ENCODE measurements around the gene CLDN1.
A peak's percentile ranks its signal among the peaks of the same experiment; 100 is the strongest.

The CLDN1 gene

GRCh38 chr3:190321789-190322603 lies at the start of gene CLDN1:
TSS of gene CLDN1 (minus strand) at chr3:190322446. CDS start at chr3:190322206, 240 bp downstream.
- DNase-seq (ENCODE audit: low read depth) = peak; percentile 67
- H3K4me3 ChIP-seq (ENCODE audit: low read depth, low read length) = no peak within 1 kb of the TSS
- TF ChIP-seq POLR2A (IDR thresholded peaks at IDR 0.05; ENCODE audit: extremely low read depth, insufficient read length) (no peak), MYC (IDR thresholded peaks at IDR 0.05; ENCODE audit: low read depth, low read length) (no peak), CTCF (IDR thresholded peaks at IDR 0.05; ENCODE audit: low read depth, low read length) (peak; percentile 70)

GRCh38 chr3:190371152-190371551 lies 48.9 kb upstream of the CLDN1 start:
- DNase-seq (ENCODE audit: low read depth) = no peak
- H3K4me3 ChIP-seq (ENCODE audit: low read depth, low read length) = no peak overlapping the region
- TF ChIP-seq CTCF (IDR thresholded peaks at IDR 0.05; ENCODE audit: low read depth, low read length) = no peak
- TF ChIP-seq MYC (IDR thresholded peaks at IDR 0.05; ENCODE audit: low read depth, low read length) = no peak
- TF ChIP-seq MAX (IDR thresholded peaks at IDR 0.05; ENCODE audit: low read depth, low read length) = no peak
- no peak for TF ChIP-seq POLR2A (IDR thresholded peaks at IDR 0.05; ENCODE audit: extremely low read depth, insufficient read length)

GRCh38 chr3:190370369-190370768 lies 48.1 kb upstream of the CLDN1 start:
- H3K4me3 ChIP-seq (ENCODE audit: low read depth, low read length) = no peak overlapping the region

GRCh38 chr3:190369668-190370295 lies 47.5 kb upstream of the CLDN1 start:
- DNase-seq (ENCODE audit: low read depth) = no peak
- H3K4me3 ChIP-seq (ENCODE audit: low read depth, low read length) = no peak overlapping the region
- TF ChIP-seq CTCF (IDR thresholded peaks at IDR 0.05; ENCODE audit: low read depth, low read length) (no peak), POLR2A (IDR thresholded peaks at IDR 0.05; ENCODE audit: extremely low read depth, insufficient read length) (no peak), MAX (IDR thresholded peaks at IDR 0.05; ENCODE audit: low read depth, low read length) (no peak), MYC (IDR thresholded peaks at IDR 0.05; ENCODE audit: low read depth, low read length) (no peak)

More at GRCh38 chr3:190370369-190370768, 48.1 kb upstream of the CLDN1 start:
- TF ChIP-seq MAX (IDR thresholded peaks at IDR 0.05; ENCODE audit: low read depth, low read length) = no peak
- TF ChIP-seq POLR2A (IDR thresholded peaks at IDR 0.05; ENCODE audit: extremely low read depth, insufficient read length) = no peak
- no peak for TF ChIP-seq MYC (IDR thresholded peaks at IDR 0.05; ENCODE audit: low read depth, low read length)
- no peak for TF ChIP-seq CTCF (IDR thresholded peaks at IDR 0.05; ENCODE audit: low read depth, low read length)
- no peak for DNase-seq (ENCODE audit: low read depth)

GRCh38 chr3:190368881-190369280 lies 46.6 kb upstream of the CLDN1 start:
- no peak for DNase-seq (ENCODE audit: low read depth)
- no peak overlapping the region for H3K4me3 ChIP-seq (ENCODE audit: low read depth, low read length)
- no peak for TF ChIP-seq MYC (IDR thresholded peaks at IDR 0.05; ENCODE audit: low read depth, low read length)
- TF ChIP-seq POLR2A (IDR thresholded peaks at IDR 0.05; ENCODE audit: extremely low read depth, insufficient read length) = no peak
- no peak for TF ChIP-seq CTCF (IDR thresholded peaks at IDR 0.05; ENCODE audit: low read depth, low read length)
- TF ChIP-seq MAX (IDR thresholded peaks at IDR 0.05; ENCODE audit: low read depth, low read length) = no peak
